H9 (cell line): ENCODE results near the gene FBLN1. TPM values are rescaled to one million over a fixed set of nuclear protein-coding genes. Genes with fewer than 3 reads are reported as not detected.
A peak's percentile ranks its signal among the peaks of the same experiment; 100 is the strongest.

Experiments
- DNase-seq: peaks from one replicate; pipeline ENCODE4 v3.0.0-alpha.2; 2017
- H2AFZ ChIP-seq: one replicate; pipeline ENCODE4 v1.6.1; 2013; ENCODE audit warnings: mild to moderate bottlenecking, low read length, control low read depth, moderate library complexity
- H2AK5ac ChIP-seq: 2 replicates; pipeline ENCODE4 v1.6.1; 2013; ENCODE audit warnings: low read length, control low read depth, mixed read lengths; ENCODE audit not compliant: insufficient read length
- H2BK120ac ChIP-seq: one replicate; pipeline ENCODE4 v1.6.1; 2013; ENCODE audit warnings: low read depth, mild to moderate bottlenecking, low read length, control low read depth, inconsistent platforms; ENCODE audit not compliant: poor library complexity, severe bottlenecking
- H2BK12ac ChIP-seq: 2 replicates; pipeline ENCODE4 v1.6.1; 2013; ENCODE audit warnings: low read length, control low read depth, mixed read lengths, low read depth; ENCODE audit not compliant: insufficient read length
- H2BK15ac ChIP-seq: 2 replicates; pipeline ENCODE4 v1.6.1; 2013; ENCODE audit warnings: low read depth, low read length, control low read depth
- H2BK20ac ChIP-seq: one replicate; pipeline ENCODE4 v1.6.1; 2013; ENCODE audit warnings: low read depth, mild to moderate bottlenecking, low read length, control low read depth, inconsistent platforms; ENCODE audit not compliant: poor library complexity, severe bottlenecking
- H2BK5ac ChIP-seq: 2 replicates; pipeline ENCODE4 v1.6.1; 2013; ENCODE audit warnings: low read length, control low read depth, mixed read lengths; ENCODE audit not compliant: insufficient read length
- H3K14ac ChIP-seq: 2 replicates; pipeline ENCODE4 v1.6.1; 2013; ENCODE audit warnings: low read length, control low read depth; ENCODE audit not compliant: insufficient read depth
- H3K18ac ChIP-seq: 2 replicates; pipeline ENCODE4 v1.6.1; 2013; ENCODE audit warnings: low read depth, mild to moderate bottlenecking, mixed read lengths, low read length, control low read depth; ENCODE audit not compliant: insufficient read length
- H3K23ac ChIP-seq: 2 replicates; pipeline ENCODE4 v1.6.1; 2013; ENCODE audit warnings: low read length, control low read depth, mixed read lengths, low read depth; ENCODE audit not compliant: insufficient read length
- H3K23me2 ChIP-seq: 2 replicates; pipeline ENCODE4 v1.6.1; 2013; ENCODE audit warnings: low read depth, mild to moderate bottlenecking, mixed read lengths, low read length, control low read depth; ENCODE audit not compliant: insufficient read length, poor library complexity, severe bottlenecking
- H3K27ac ChIP-seq: 2 replicates; pipeline ENCODE4 v1.5.1; 2013; ENCODE audit warnings: low read length, control low read depth, mixed read lengths, low read depth; ENCODE audit not compliant: insufficient read length
- H3K27me3 ChIP-seq: 2 replicates; pipeline ENCODE4 v1.6.1; 2013; ENCODE audit warnings: low read length, control low read depth, inconsistent platforms; ENCODE audit not compliant: insufficient read depth
- H3K4ac ChIP-seq: 2 replicates; pipeline ENCODE4 v1.6.1; 2013; ENCODE audit warnings: low read depth, mild to moderate bottlenecking, control low read depth, inconsistent platforms, low read length, moderate library complexity
- H3K4me1 ChIP-seq: 2 replicates; pipeline ENCODE4 v1.6.1; 2013; ENCODE audit warnings: low read length, control low read depth, inconsistent platforms; ENCODE audit not compliant: insufficient read depth
- H3K4me2 ChIP-seq: 2 replicates; pipeline ENCODE4 v1.6.1; 2013; ENCODE audit warnings: low read length, control low read depth, mixed read lengths; ENCODE audit not compliant: insufficient read length, insufficient read depth
- H3K56ac ChIP-seq: 2 replicates; pipeline ENCODE4 v1.6.1; 2013; ENCODE audit warnings: low read depth, mild to moderate bottlenecking, mixed read lengths, low read length, control low read depth; ENCODE audit not compliant: insufficient read length
- H3K79me1 ChIP-seq: 2 replicates; pipeline ENCODE4 v1.6.1; 2013; ENCODE audit warnings: low read depth, mild to moderate bottlenecking, moderate library complexity, low read length, control low read depth, inconsistent platforms; ENCODE audit not compliant: insufficient read depth, poor library complexity, severe bottlenecking
- H3K79me2 ChIP-seq: 2 replicates; pipeline ENCODE4 v1.6.1; 2013; ENCODE audit warnings: low read length, control low read depth, inconsistent platforms; ENCODE audit not compliant: insufficient read depth
- H3K9ac ChIP-seq: 2 replicates; pipeline ENCODE4 v1.6.1; 2013; ENCODE audit warnings: low read length, control low read depth, mixed read lengths; ENCODE audit not compliant: insufficient read length; ENCODE audit errors: extremely low read depth
- H3K9me3 ChIP-seq: one replicate; pipeline ENCODE4 v1.6.1; 2013; ENCODE audit warnings: low read depth, low read length, inconsistent platforms; ENCODE audit not compliant: control insufficient read depth
- H3T11ph ChIP-seq: one replicate; pipeline ENCODE4 v1.6.1; 2013; ENCODE audit warnings: mild to moderate bottlenecking, low read length, control low read depth, inconsistent platforms
- H4K20me1 ChIP-seq: one replicate; pipeline ENCODE4 v1.6.1; 2013; ENCODE audit not compliant: control insufficient read depth, insufficient read length, insufficient read depth
- H4K5ac ChIP-seq: 2 replicates; pipeline ENCODE4 v1.6.1; 2013; ENCODE audit warnings: low read depth, mild to moderate bottlenecking, mixed read lengths, low read length, control low read depth; ENCODE audit not compliant: insufficient read length
- H4K8ac ChIP-seq: replicated peaks from 2 replicates; pipeline ENCODE4 v1.6.1; 2013; ENCODE audit warnings: low read length, control low read depth, mixed read lengths, low read depth; ENCODE audit not compliant: insufficient read length
- H4K91ac ChIP-seq: 2 replicates; pipeline ENCODE4 v1.6.1; 2013; ENCODE audit warnings: low read depth, mild to moderate bottlenecking, moderate library complexity, mixed read lengths, low read length, control low read depth; ENCODE audit not compliant: insufficient read length
- H3K27ac Mint-ChIP-seq, 3 experiments: 2 replicates in 2 of 3; 3 replicates in 1 of 3; pipeline ENCODE4 v1.8.0; 2020 to 2021; ENCODE audit warnings: mixed read lengths in 3 of 3, mild to moderate bottlenecking in 1 of 3, moderate library complexity in 1 of 3
- H3K27me3 Mint-ChIP-seq: 2 replicates; pipeline ENCODE4 v1.8.0; 2021; ENCODE audit warnings: low read depth, mild to moderate bottlenecking, moderate library complexity, mixed read lengths
- H3K36me3 Mint-ChIP-seq, 3 experiments: 2 replicates in 2 of 3; 3 replicates in 1 of 3; pipeline ENCODE4 v1.8.0; 2020 to 2021; ENCODE audit warnings: low read depth in 3 of 3, mixed read lengths in 3 of 3; ENCODE audit not compliant: insufficient read depth in 1 of 3
- H3K4me1 Mint-ChIP-seq, 2 experiments: 2 replicates each; pipeline ENCODE4 v1.8.0; 2020; ENCODE audit warnings: mixed read lengths in 2 of 2
- H3K4me3 Mint-ChIP-seq, 2 experiments: 2 replicates in 1 of 2; 3 replicates in 1 of 2; pipeline ENCODE4 v1.8.0; 2020 to 2021; ENCODE audit warnings: mild to moderate bottlenecking in 2 of 2, mixed read lengths in 2 of 2, moderate library complexity in 1 of 2
- H3K9me3 Mint-ChIP-seq, 2 experiments: 2 replicates in 1 of 2; 3 replicates in 1 of 2; pipeline ENCODE4 v1.8.0; 2020; ENCODE audit warnings: mild to moderate bottlenecking in 2 of 2, mixed read lengths in 2 of 2, moderate library complexity in 1 of 2
- CTCF ChIP-seq: fragments of 200-600 bp; sonication (generic); conservative IDR thresholded peaks from 3 replicates; pipeline ENCODE4 v1.8.0; 2021; ENCODE audit warnings: antibody characterized with exemption, mild to moderate bottlenecking
- WGBS: extraction: QIAGEN DNeasy Blood & Tissue Kit; methylation state at CpG from one replicate; pipeline ENCODE4 v1.1.7; 2013; ENCODE audit warnings: missing lambda C conversion rate, low lambda C conversion rate, mixed read lengths; ENCODE audit not compliant: insufficient read length; ENCODE audit errors: extremely low coverage; 5-methylcytosine and 5-hydroxymethylcytosine counted together
- total RNA-seq: library from RNA; stranded (reverse); gene quantifications from 2 replicates; pipeline ENCODE4 v1.2.1, GENCODE V29; 2021

FBLN1 gene
- total RNA-seq, 1 experiment from 2014 or later: 140 TPM

GRCh38 chr22:45579806-45580725 lies 77.4 kb downstream of the FBLN1 start:
- Histone ChIP-seq H4K20me1 (no peaks in the 10 kb centered on the region), H4K91ac (no peak overlapping the region), H3K4ac (no peak overlapping the region), H3K23me2 (no peaks in the 10 kb centered on the region), H2BK5ac (no peak overlapping the region), H2BK20ac (no peak overlapping the region), H3K27ac (no peak overlapping the region), H3K56ac (no peak overlapping the region), H3K23ac (no peak overlapping the region), H3K9ac (no peak overlapping the region), H2AFZ (no peak overlapping the region), H2AK5ac (no peak overlapping the region), H3K27me3 (no peaks in the 10 kb centered on the region), H3K4me2 (no peak overlapping the region), H3T11ph (no peak overlapping the region), H4K5ac (no peak overlapping the region), H2BK12ac (no peak overlapping the region), H3K4me1 (peaks cover 5% of the 10 kb centered on the region; the same call in 1 of the 2 replicates), H3K79me1 (no peaks in the 10 kb centered on the region), H3K9me3 (no peaks in the 10 kb centered on the region), H3K14ac (no peak overlapping the region), H2BK15ac (no peak overlapping the region), H2BK120ac (no peak overlapping the region), H3K79me2 (no peaks in the 10 kb centered on the region), H3K18ac (no peak overlapping the region), H4K8ac (no peak overlapping the region)
- no peak for DNase-seq
- WGBS: no CpG with 5 or more reads among the region's 29 CpGs
- Mint-ChIP-seq H3K27ac (peak overlapping the region in 2 of 3 experiments; percentile 2 to 65; a peak in 1 of 7 replicates), H3K36me3 (no peaks in the 10 kb centered on the region; a peak in 2 of 7 replicates), H3K9me3 (no peaks in the 10 kb centered on the region), H3K4me1 (peaks cover 0 to 4% of the 10 kb centered on the region in 2 experiments; a peak in 1 of 4 replicates), H3K27me3 (no peaks in the 10 kb centered on the region), H3K4me3 (no peak overlapping the region)
- TF ChIP-seq CTCF: no peak
